Suprapubic skin (tissue), 4 donors: ENCODE results near the gene DNMT3A. TPM values are rescaled to one million over a fixed set of nuclear protein-coding genes. Genes with fewer than 3 reads are reported as not detected.

ENCODE experiments used
- DNase-seq, 2 donors: peaks; one replicate each; pipeline ENCODE4 v3.0.0-alpha.2; 2019; ENCODE audit warnings: low spot score in 2 of 2
- H3K27ac ChIP-seq: fragments of 200-600 bp; sonication (generic); one replicate; pipeline ENCODE4 v1.5.1; 2019
- H3K27me3 ChIP-seq: fragments of 200-600 bp; sonication (generic); one replicate; pipeline ENCODE4 v1.5.1; 2019
- H3K36me3 ChIP-seq: fragments of 200-600 bp; sonication (generic); one replicate; pipeline ENCODE4 v1.5.1; 2019
- H3K4me1 ChIP-seq: fragments of 200-600 bp; sonication (generic); one replicate; pipeline ENCODE4 v1.5.1; 2019
- H3K4me3 ChIP-seq: fragments of 200-600 bp; sonication (generic); one replicate; pipeline ENCODE4 v1.5.1; 2019; ENCODE audit warnings: mild to moderate bottlenecking
- H3K9me3 ChIP-seq: fragments of 200-600 bp; sonication (generic); one replicate; pipeline ENCODE4 v1.5.1; 2019
- EP300 ChIP-seq: sonication (generic); formaldehyde crosslinking; IDR thresholded peaks from one replicate; pipeline ENCODE4 v1.6.1; 2017; ENCODE audit warnings: antibody characterized with exemption
- POLR2A ChIP-seq, 2 donors: fragments of 450-650 bp; IDR thresholded peaks; one replicate each; pipeline ENCODE4 v1.6.1; 2017; ENCODE audit warnings: antibody characterized with exemption in 2 of 2, mild to moderate bottlenecking in 2 of 2, moderate library complexity in 2 of 2
- POLR2AphosphoS5 ChIP-seq, 3 donors: sonication (generic); formaldehyde crosslinking; IDR thresholded peaks; one replicate each; pipeline ENCODE4 v1.6.1; 2017; ENCODE audit warnings: antibody characterized with exemption in 3 of 3
- WGBS: methylation state at CpG from one replicate; pipeline ENCODE4 v1.1.5; 2018; 5-methylcytosine and 5-hydroxymethylcytosine counted together
- total RNA-seq, 4 donors: library from RNA; depleted of rRNA; stranded (reverse); fragments of >200 nt; gene quantifications; one replicate each; pipeline ENCODE4 v1.1.0, GENCODE V29; 2016
- TF ChIP-seq, protein P1 (sequence below), 2 donors: fragments of 200-600 bp in 1 of 2; fragments of 450-650 bp in 1 of 2; sonication (generic) in 1 of 2; IDR thresholded peaks; one replicate each; pipeline ENCODE4 v1.5.1; 2016 to 2019; ENCODE audit warnings: antibody characterized with exemption in 2 of 2, mild to moderate bottlenecking in 1 of 2, moderate library complexity in 1 of 2

Gene DNMT3A
- total RNA-seq, 4 donors from 2014 or later = 4.0 to 12.8 (median 9.5) TPM

DNA sequence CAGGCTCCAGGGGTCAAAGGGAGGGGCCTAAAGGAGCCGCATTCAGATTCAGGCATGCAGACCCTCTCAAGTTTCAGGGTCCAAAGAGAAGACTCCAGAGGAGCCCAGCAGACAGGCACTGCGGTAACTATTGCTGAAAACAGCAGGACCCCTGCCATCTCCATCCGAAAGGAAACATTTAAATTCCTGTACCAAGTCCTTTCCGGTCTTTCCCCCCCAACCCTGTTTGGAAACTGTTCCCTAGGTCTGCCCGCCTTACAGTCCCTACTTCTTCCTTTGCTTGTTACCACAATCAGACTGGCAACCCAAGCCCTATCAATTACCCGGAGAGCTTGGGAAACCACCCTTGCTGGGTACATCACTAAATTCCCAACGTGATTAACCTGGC lies 82.0 kb downstream of the DNMT3A start:
- Histone ChIP-seq H3K4me3 (no peak overlapping the region), H3K27ac (no peak overlapping the region), H3K9me3 (no peaks in the 10 kb centered on the region), H3K4me1 (peaks cover 12% of the 10 kb centered on the region), H3K36me3 (peaks cover 25% of the 10 kb centered on the region), H3K27me3 (no peaks in the 10 kb centered on the region)
- no peak for DNase-seq
- TF ChIP-seq EP300 = no peak
- TF ChIP-seq POLR2AphosphoS5 (IDR thresholded peaks at IDR 0.05) = no peak
- no peak for TF ChIP-seq POLR2A (IDR thresholded peaks at IDR 0.05)
- TF ChIP-seq, protein P1, sequence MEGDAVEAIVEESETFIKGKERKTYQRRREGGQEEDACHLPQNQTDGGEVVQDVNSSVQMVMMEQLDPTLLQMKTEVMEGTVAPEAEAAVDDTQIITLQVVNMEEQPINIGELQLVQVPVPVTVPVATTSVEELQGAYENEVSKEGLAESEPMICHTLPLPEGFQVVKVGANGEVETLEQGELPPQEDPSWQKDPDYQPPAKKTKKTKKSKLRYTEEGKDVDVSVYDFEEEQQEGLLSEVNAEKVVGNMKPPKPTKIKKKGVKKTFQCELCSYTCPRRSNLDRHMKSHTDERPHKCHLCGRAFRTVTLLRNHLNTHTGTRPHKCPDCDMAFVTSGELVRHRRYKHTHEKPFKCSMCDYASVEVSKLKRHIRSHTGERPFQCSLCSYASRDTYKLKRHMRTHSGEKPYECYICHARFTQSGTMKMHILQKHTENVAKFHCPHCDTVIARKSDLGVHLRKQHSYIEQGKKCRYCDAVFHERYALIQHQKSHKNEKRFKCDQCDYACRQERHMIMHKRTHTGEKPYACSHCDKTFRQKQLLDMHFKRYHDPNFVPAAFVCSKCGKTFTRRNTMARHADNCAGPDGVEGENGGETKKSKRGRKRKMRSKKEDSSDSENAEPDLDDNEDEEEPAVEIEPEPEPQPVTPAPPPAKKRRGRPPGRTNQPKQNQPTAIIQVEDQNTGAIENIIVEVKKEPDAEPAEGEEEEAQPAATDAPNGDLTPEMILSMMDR (IDR thresholded peaks at IDR 0.05) = no peak
- 85% methylated on average over 7 of the region's 7 CpGs for WGBS

DNA sequence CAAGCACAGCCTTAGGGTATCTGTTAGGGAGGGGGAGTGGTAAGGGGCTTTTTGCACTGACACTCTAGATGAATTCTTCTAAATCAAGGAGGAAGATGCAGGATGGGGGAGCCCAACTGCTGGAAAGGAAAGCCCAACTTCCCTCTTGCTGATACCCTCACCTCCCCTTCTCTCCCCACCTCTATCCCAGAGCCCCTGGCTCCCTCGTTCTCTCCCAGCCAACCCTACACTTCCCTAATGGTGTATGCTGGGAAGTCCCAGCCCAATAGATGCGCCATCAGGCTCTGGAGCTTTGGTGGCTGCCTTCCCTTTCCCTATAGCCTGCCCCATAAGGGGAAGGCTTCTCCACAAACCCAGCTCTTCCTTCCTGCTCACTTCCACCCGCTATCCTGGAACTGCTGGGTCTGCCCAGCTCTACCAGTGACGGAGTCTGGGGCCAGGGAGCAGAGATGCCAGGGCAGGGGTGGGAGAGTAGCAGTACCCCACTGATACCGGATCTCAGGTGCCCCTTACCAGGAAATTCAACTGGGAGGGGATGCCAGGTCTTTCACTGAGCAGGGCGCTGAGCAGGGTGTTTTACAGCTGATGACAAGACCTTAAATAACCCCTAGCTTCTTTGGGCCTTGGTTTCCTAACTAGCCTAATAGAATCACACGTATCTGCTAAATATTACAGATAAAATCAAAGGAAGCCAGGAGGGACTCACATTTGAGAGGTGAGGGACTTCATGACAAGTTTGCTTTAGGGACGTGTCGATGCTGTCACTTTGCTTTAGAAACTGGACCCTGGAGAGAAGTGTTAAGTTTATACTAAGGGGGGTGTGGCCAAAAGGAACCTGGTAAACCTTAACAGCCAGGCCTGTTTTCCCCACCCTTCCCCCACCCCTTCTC lies 82.6 kb downstream of the DNMT3A start:
- Histone ChIP-seq H3K27me3 (no peaks in the 10 kb centered on the region), H3K4me1 (peaks cover 7% of the 10 kb centered on the region), H3K27ac (no peak overlapping the region), H3K4me3 (no peak overlapping the region), H3K9me3 (no peaks in the 10 kb centered on the region), H3K36me3 (peaks cover 30% of the 10 kb centered on the region)
- TF ChIP-seq, protein P1 (IDR thresholded peaks at IDR 0.05) = no peak
- TF ChIP-seq EP300 (no peak), POLR2A (IDR thresholded peaks at IDR 0.05) (no peak)
- WGBS = 85% methylated on average over 9 of the region's 9 CpGs
- no peak for DNase-seq

DNA sequence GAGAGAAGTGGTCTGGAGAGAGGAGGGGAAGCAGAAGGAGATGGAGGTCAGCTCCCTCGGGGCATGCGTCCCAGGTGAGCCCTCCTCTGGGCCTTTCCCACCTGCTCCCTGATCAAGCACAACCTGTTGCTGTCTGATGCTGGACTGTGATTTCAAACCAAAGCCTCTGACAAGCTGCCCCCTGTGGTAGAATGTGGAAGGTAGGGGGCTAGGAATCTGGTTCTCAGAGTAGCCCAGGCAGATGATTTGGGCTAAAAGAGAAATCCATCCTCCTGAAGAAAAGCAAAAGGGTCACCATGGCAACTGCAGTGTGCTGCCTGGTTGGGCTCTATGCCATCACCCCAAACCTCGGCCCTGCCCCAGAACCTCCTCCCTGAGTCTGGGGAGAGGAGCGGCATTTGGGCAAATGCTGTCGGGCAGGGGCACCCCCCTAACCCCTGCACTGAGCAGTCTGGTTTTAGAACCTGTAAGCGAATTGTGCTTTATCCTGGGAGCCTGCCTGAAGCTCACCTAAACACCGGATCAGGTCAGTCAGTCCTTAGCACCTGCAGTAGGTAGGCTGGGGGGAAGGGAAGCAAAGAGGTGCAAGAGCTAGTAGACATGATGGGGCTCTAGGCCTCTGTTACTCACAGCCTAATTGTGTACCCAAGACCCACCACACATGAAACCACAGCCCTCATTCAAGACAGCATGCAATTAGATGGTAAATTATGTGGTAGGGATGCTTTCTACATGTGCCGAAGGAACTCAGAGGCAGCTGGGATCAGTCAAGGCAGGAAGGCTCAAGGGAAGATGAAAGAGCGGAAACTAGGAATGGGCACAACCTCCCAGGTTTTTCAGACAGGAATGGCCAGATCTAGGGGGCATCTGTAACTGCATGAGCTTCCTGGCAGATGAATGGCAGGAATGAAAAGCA lies 83.5 kb downstream of the DNMT3A start:
- H3K9me3 ChIP-seq = no peaks in the 10 kb centered on the region
- no peak for DNase-seq
- peaks cover 30% of the 10 kb centered on the region for H3K36me3 ChIP-seq
- no peak overlapping the region for H3K27ac ChIP-seq
- no peak for TF ChIP-seq POLR2AphosphoS5 (IDR thresholded peaks at IDR 0.05)
- TF ChIP-seq EP300 = no peak
- no peak for TF ChIP-seq POLR2A (IDR thresholded peaks at IDR 0.05)
- TF ChIP-seq, protein P1 (IDR thresholded peaks at IDR 0.05) = no peak
- WGBS = 95% methylated on average over 8 of the region's 9 CpGs
- H3K4me1 ChIP-seq = peaks cover 2% of the 10 kb centered on the region
- no peaks in the 10 kb centered on the region for H3K27me3 ChIP-seq
- no peak overlapping the region for H3K4me3 ChIP-seq

DNA sequence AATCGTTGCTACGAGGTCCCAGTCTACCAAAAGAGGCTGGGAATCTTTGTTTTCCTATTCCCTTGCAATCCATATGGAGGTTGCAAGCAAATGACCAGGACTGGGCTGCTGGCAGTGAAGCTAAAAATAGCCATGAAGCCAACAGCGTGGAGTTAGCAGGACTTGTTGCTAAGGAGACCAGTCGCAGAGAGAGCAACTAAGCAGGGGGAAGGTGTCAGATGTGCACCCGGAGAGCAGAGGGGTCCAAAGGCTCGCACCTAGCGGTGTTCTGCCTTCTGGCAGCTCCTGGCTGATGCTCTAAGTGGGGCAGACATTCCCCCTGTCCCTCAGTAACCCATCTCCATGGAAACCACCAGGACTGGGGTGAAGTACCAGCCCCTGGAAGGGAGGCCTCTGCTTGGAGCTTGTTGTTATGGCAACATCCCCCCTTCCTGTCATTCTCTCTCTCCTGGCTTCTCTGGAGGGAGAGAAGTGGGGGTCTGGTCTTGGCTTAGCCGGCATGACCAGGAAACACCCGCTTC lies 84.6 kb downstream of the DNMT3A start:
- H3K4me3 ChIP-seq = no peak overlapping the region
- TF ChIP-seq EP300 (no peak), POLR2AphosphoS5 (IDR thresholded peaks at IDR 0.05) (no peak), POLR2A (IDR thresholded peaks at IDR 0.05) (no peak)
- TF ChIP-seq, protein P1 (IDR thresholded peaks at IDR 0.05) = no peak
- H3K4me1 ChIP-seq = peaks cover 4% of the 10 kb centered on the region
- no peaks in the 10 kb centered on the region for H3K27me3 ChIP-seq
- no peak overlapping the region for H3K27ac ChIP-seq
- H3K9me3 ChIP-seq = no peaks in the 10 kb centered on the region
- 59% methylated on average over 6 of the region's 9 CpGs for WGBS
- no peak for DNase-seq
- peaks cover 30% of the 10 kb centered on the region for H3K36me3 ChIP-seq
